GM12891 (cell line): ENCODE results near the gene PCIF1.
"Not testable (repeated sequence)": the region's sequence is repeated elsewhere in the genome, so short reads cannot be mapped to it uniquely, and the experiment has no call there.

Source experiments
- DNase-seq: peaks from one replicate; pipeline ENCODE4 v3.0.0; 2011; ENCODE audit warnings: low spot score; ENCODE audit not compliant: insufficient read length
- FAIRE-seq: peaks from 2 replicates; lab custom pipeline; 2011; peaks lifted over from hg19 to GRCh38; lab: Jason Lieb, UNC
- PAX5 ChIP-seq: IDR thresholded peaks from 2 replicates; pipeline ENCODE4 v1.6.1; 2011; ENCODE audit warnings: low read length, moderate library complexity, mild to moderate bottlenecking; ENCODE audit not compliant: insufficient read depth, severe bottlenecking
- POLR2A ChIP-seq: IDR thresholded peaks from 2 replicates; pipeline ENCODE4 v1.6.1; 2011; ENCODE audit warnings: low read depth, low read length, control low read depth
- POLR2AphosphoS5 ChIP-seq: IDR thresholded peaks from 2 replicates; pipeline ENCODE4 v1.6.1; 2011; ENCODE audit warnings: low read depth, low read length, control low read depth
- POU2F2 ChIP-seq: IDR thresholded peaks from 2 replicates; pipeline ENCODE4 v1.6.1; 2011; ENCODE audit warnings: low read depth, mild to moderate bottlenecking, control low read depth, low read length, moderate library complexity
- SPI1 ChIP-seq: IDR thresholded peaks from 2 replicates; pipeline ENCODE4 v1.6.1; 2011; ENCODE audit warnings: low read depth, low read length, control low read depth
- TAF1 ChIP-seq: IDR thresholded peaks from 2 replicates; pipeline ENCODE4 v1.6.1; 2011; ENCODE audit warnings: low read depth, low read length, control low read depth

PCIF1 gene

GRCh38 chr20:45924391-45925261 is 9.9 kb upstream of the PCIF1 start:
- FAIRE-seq: no peak
- TF ChIP-seq POLR2A (no peak), PAX5 (no peak), SPI1 (no peak), TAF1 (no peak), POU2F2 (no peak), POLR2AphosphoS5 (no peak)

GRCh38 chr20:45925821-45926506 is 8.5 kb upstream of the PCIF1 start:
- DNase-seq: no peak
- TF ChIP-seq SPI1 (no peak), PAX5 (no peak), POLR2A (no peak), TAF1 (no peak), POU2F2 (no peak), POLR2AphosphoS5 (no peak)
- FAIRE-seq: no peak

More at GRCh38 chr20:45924391-45925261, 9.9 kb upstream of the PCIF1 start:
- DNase-seq: no peak

GRCh38 chr20:45926731-45927070 is 7.8 kb upstream of the PCIF1 start:
- FAIRE-seq (no peak), DNase-seq (no peak)
- TF ChIP-seq POLR2A (no peak), POU2F2 (no peak), SPI1 (no peak), POLR2AphosphoS5 (no peak), PAX5 (no peak), TAF1 (no peak)

DNA sequence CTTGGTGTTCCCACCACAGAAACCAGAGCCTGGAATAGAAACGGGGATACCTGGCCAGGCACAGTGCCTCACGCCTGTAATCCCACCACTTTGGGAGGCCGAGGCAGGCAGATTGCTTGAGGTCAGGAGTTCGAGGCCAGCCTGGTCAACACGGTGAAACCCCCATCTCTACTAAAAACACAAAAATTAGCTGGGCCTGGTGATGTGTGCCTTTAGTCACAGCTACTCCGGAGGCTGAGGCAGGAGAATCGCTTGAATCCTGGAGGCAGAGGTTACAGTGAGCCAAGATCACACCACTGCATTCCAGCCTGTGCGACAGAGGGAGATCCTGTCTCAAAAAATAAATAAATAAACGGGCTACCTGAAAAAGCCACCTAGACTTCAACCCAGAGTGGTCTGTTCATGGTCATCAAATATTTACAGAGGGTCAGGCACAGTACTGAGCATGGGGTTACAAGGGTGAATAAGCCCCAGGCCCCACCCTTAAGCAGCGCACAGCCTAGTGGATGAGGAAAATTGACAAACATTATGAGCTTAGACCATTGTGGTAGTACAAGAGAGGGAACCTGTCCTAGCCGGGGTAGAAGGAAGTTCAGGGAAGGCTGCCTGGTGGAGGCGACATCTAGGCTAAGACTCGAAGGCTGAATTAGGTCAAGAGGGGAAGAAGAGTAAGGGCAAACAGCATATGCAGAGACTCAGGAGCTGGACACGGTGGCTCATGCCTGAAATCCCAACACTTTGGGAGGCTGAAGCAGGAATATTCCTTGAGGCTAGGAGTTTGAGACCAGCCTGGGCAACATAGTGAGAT is 7.2 kb upstream of the PCIF1 start:
- no peak for FAIRE-seq
- no peak for DNase-seq
- no peak for TF ChIP-seq POU2F2
- TF ChIP-seq POLR2AphosphoS5: no peak
- TF ChIP-seq TAF1: no peak
- no peak for TF ChIP-seq PAX5
- TF ChIP-seq SPI1: no peak
- no peak for TF ChIP-seq POLR2A

DNA sequence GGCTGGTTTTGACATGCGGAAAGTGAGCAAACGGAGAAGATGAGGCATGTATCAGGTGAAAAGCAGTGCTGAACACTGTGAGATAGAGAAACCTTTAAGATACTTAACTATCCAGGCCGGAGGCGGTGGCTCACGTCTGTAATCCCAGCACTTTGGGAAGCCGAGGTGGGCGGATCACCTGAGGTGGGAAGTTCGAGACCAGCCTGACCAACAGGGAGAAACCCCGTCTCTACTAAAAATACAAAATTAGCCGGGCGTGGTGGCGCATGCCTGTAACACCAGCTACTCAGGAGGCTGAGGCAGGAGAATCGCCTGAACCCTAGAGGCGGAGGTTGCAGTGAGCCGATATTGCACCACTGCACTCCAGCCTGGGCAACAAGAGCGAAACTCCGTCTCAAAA is 2.8 kb upstream of the PCIF1 start:
- not testable (repeated sequence) for DNase-seq, FAIRE-seq

- no peak for FAIRE-seq
- peak; percentile 64 for TF ChIP-seq POLR2AphosphoS5
- TF ChIP-seq PAX5: no peak
- TF ChIP-seq POLR2A: 0 out of 2 replicates have a peak, but pooled peaks have one; percentile 14
- TF ChIP-seq POU2F2: peak; percentile 27; the same call in 1 of the 2 replicates
- TF ChIP-seq TAF1: 0 out of 2 replicates have a peak, but pooled peaks have one; percentile 27
- TF ChIP-seq SPI1: no peak
Measured at GRCh38 chr20:45933266-45934045, 1.0 kb upstream of the PCIF1 start.

GRCh38 chr20:45934046-45934585 is 367 bp upstream of the PCIF1 start:
- DNase-seq (no peak), FAIRE-seq (no peak)
- TF ChIP-seq TAF1: no peak
- no peak for TF ChIP-seq POU2F2
- TF ChIP-seq POLR2A: no peak
- no peak for TF ChIP-seq PAX5
- TF ChIP-seq SPI1: no peak
- no peak for TF ChIP-seq POLR2AphosphoS5

More at GRCh38 chr20:45933266-45934045, 1.0 kb upstream of the PCIF1 start:
- peak; percentile 59 for DNase-seq

GRCh38 chr20:45935416-45936046 is 1.0 kb downstream of the PCIF1 start:
- FAIRE-seq: no peak
- no peak for TF ChIP-seq POLR2AphosphoS5
- TF ChIP-seq SPI1: no peak
- TF ChIP-seq PAX5: no peak
- TF ChIP-seq POU2F2: no peak
- TF ChIP-seq TAF1: no peak
- TF ChIP-seq POLR2A: no peak
- no peak for DNase-seq
